Fibroblast of the aortic adventitia (primary cell): ENCODE data around the gene ARHGAP26. TPM values are rescaled to one million over a fixed set of nuclear protein-coding genes. Genes with fewer than 3 reads are reported as not detected.

Source experiments
- DNase-seq: peaks from one replicate; pipeline ENCODE4 v3.0.0-alpha.2; 2010; ENCODE audit warnings: low read depth
- H3K4me3 ChIP-seq: 2 replicates; pipeline ENCODE4 v1.5.1; 2011; ENCODE audit warnings: low read depth, mild to moderate bottlenecking, control low read depth, low read length, moderate library complexity
- total RNA-seq: library from RNA; depleted of rRNA; stranded (reverse); fragments of >200 nt; gene quantifications from 2 replicates; pipeline ENCODE4 v1.2.3, GENCODE V29; 2012; ENCODE audit warnings: low replicate concordance
- TF ChIP-seq, protein P1 (sequence below): IDR thresholded peaks from 2 replicates; pipeline ENCODE4 v1.5.1; 2011; ENCODE audit warnings: mild to moderate bottlenecking, low read length, control low read depth, inconsistent platforms; ENCODE audit not compliant: insufficient read depth

ARHGAP26 gene
- total RNA-seq, 1 donor, result 9.0 TPM

DNA sequence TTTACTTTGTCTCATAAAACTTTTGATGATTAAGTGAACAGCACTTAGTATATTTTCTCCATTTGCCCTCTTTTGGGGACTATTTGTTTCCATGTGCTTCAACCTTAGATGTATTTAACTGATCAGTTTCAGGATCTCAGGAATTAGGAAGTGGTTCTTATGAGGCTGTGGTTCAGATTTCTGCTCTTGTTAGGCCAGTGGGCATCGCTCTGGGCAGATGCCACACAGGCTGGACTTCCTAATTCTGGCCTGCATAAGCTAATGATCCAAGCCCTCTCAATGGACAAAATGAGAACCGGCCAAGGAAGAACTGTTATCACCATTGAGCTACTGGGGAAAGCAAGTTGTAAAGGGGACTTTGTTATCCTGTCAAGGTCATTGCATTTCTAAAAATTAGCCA lies 6.9 kb downstream of the ARHGAP26 start:
- no peak overlapping the region for H3K4me3 ChIP-seq
- no peak for DNase-seq
- TF ChIP-seq, protein P1, sequence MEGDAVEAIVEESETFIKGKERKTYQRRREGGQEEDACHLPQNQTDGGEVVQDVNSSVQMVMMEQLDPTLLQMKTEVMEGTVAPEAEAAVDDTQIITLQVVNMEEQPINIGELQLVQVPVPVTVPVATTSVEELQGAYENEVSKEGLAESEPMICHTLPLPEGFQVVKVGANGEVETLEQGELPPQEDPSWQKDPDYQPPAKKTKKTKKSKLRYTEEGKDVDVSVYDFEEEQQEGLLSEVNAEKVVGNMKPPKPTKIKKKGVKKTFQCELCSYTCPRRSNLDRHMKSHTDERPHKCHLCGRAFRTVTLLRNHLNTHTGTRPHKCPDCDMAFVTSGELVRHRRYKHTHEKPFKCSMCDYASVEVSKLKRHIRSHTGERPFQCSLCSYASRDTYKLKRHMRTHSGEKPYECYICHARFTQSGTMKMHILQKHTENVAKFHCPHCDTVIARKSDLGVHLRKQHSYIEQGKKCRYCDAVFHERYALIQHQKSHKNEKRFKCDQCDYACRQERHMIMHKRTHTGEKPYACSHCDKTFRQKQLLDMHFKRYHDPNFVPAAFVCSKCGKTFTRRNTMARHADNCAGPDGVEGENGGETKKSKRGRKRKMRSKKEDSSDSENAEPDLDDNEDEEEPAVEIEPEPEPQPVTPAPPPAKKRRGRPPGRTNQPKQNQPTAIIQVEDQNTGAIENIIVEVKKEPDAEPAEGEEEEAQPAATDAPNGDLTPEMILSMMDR, result no peak

- TF ChIP-seq, protein P1, result no peak
- DNase-seq, result no peak
- no peak overlapping the region for H3K4me3 ChIP-seq
Measured at GRCh38 chr5:142777850-142778249, 7.7 kb downstream of the ARHGAP26 start.

GRCh38 chr5:142779163-142779840 lies 9.1 kb downstream of the ARHGAP26 start:
- H3K4me3 ChIP-seq, result no peak overlapping the region
- TF ChIP-seq, protein P1, result no peak
- DNase-seq, result peak; percentile 51

DNA sequence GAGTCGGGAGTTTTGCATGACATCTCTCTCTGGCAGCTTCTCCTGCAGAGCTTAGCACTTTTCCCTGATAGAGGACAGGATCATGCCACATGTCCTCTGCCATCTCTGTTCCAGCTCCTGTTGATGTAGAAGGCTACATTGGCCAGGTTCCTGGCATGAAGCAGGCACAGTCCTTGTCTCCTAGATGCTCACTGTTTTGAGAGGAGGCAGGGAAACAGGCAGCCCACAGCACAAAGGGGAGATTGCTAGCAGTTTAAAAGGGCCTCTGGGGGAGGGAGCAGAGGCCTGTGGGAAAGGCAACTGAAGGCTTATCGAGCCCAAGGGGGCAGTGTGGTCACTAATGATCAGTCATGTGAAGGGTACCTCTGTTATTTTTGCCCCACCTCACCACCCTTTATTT lies 10.7 kb downstream of the ARHGAP26 start:
- TF ChIP-seq, protein P1, result no peak
- H3K4me3 ChIP-seq, result no peak overlapping the region
- DNase-seq, result no peak

DNA sequence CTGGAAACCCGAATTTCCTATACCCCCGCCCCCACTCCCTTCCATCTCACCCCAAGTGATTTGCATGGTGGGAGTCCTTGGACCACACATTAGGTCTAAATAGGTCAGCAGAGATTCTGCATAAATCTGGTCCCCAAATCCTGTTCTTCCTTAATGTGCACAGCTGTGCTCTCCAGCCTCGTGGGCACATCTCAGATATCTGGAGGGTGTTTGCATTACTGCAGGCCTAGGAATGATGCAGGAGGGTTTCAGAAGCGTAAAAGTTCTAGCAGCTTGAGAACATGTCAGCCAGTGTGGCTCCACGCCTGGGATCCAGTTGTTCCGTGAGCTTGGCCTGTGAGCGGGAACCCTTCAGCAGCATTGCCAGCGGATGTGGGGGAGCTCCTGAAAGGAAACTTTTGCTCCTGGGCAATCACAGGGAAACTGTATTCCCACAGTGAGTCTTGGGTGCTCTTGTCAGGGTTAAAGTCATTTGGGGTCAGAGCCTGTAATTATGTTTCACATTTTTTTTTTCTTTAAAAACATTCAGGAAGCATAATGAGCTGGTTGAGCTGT lies 12.9 kb downstream of the ARHGAP26 start:
- DNase-seq, result no peak
- TF ChIP-seq, protein P1, result no peak
- H3K4me3 ChIP-seq, result no peak overlapping the region

DNA sequence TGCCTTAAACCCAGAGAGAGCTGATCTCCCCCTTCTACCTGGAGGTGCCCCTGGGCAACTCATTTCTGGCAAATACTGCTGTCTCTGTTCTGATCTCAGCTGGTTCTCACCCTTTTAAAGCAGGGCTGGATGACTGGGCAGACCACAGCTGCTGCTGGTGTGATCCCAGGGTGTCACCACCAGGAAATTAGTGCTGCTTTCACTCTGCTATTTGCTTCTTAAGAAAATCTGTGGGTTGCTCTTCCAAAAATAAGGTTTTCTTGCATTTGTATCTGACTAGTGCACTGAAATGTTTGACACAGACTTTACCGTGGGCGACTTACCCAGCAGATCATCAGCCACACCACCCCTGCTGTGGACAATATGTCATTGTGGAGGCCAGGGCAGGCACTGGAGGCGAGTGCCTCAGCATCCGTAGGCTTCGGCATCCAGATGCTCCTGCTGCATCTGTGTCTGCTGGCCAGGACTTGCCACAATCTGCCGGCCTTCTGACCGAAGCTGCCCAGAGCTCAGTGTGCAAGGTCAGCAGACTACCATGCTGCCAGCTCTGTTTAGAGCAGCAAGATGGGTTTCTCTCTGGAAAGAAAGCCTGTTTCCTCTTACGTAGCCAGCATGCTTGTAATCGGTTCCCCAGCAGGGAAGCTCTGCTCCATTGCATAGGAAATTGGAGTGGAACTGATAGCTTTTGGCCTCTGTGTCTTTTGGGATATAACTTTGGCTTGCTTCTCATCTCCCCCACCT lies 13.6 kb downstream of the ARHGAP26 start:
- TF ChIP-seq, protein P1, result peak; percentile 1
- H3K4me3 ChIP-seq, result no peak overlapping the region
- peak; percentile 38 for DNase-seq
